HG03460 (cell line): Measurements from ENCODE around the gene CDK5.
"Not testable (repeated sequence)": the region's sequence is repeated elsewhere in the genome, so short reads cannot be mapped to it uniquely, and the experiment has no call there.

Experiments
- ATAC-seq: cut with Tn5 transposase; IDR thresholded peaks from one replicate; pipeline ENCODE4 v1.9.1; 2021; ENCODE audit not compliant: unreplicated experiment

The CDK5 gene

DNA sequence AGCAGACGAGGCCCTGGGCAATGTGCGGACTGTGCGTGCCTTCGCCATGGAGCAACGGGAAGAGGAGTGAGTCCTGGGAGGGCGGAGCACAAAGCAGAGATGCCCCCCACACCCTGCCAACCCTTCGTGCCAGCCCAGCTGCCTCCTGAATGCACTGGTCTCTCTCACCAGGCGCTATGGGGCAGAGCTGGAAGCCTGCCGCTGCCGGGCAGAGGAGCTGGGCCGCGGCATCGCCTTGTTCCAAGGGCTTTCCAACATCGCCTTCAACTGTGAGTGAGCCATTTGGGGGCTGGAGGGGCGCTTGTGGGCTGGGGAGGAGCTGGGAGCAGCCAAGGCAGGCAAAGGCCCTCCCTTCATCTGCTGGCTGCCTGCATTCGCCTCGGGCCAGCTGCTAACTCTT is 21.8 kb downstream of the CDK5 start:
- no peak for ATAC-seq

GRCh38 chr7:151035026-151035717 is 22.5 kb downstream of the CDK5 start:
- ATAC-seq, result no peak

GRCh38 chr7:151034312-151035025 is 23.2 kb downstream of the CDK5 start:
- ATAC-seq, result no peak

DNA sequence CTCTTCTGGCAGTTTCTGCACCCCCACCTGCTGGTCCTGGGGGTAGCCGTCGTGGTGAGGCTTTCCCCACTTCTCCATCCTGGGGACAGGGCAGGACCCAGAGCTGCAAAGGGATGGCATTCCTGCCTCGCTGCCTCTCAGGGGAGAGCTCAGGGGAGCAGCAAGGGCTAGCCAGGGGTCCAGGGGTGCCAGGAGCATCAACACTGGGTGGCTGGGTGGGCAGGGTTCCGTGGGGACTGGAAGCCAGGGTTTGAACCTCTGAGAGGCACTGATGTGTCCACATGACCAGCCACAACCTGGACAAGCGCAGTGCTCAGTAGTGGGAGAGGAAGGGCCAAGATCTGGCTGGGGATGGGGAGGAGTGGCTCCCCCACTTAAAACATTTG is 23.8 kb downstream of the CDK5 start:
- no peak for ATAC-seq

DNA sequence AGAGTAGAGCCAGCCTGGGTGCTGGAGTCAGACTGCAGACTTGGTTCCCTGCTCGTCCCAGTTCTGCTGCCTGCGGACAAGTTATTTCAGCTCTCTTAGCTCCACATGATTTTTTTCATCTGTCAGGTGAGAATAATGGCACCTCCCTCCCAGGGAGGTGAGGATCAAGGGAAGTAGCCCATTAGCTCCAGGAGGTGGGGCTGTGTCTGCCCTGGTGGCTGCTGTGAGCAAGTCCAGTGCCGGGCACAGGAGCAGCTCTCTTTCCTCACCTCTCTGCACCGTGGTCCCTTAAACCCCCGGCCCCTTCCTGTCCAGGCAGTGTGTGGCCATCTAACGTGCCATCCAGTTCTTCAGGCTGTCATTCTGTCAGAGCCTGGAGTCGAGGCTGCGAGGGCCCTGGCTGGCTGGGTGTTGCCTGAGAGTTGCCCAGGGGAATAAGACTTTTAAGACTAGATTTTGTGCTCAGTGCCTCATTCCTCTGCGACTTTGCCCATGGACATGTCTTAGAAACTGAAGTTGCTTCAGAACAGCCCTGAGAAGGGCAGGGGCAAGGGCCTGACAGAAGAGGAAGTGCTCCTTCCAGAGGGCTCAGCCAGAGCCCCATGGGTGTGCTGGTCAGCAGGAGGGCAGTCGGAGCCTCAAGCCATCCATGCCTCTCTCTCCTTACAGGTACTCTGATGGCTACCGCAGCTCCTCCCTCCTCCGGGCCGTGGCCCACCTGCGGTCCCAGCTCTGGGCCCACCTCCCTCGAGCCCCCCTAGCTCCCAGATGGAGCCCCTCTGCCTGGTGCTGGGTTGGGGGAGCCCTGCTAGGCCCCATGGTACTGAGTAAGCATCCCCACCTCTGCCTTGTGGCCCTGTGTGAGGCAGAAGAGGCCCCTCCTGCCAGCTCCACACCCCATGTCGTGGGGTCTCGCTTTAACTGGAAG is 24.5 kb downstream of the CDK5 start:
- no peak for ATAC-seq

DNA sequence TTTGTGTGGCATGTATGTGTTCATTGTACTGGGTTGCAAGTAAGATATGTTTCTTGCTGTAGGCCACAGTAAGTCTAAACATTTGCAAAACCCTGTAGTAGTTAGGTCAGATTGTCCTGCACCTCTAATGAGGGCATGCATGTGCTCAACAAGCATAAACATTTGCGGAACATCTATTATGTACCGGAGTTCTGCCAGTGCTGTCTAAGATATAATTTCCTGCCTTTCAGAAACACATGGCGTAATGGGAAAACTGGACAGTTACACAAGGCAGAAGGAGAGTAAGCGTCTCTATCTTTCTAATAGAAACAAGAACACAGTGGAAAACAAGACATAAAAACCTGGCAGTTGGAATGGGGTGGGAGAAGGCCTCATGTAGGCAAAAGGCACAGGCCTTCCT is 26.7 kb downstream of the CDK5 start:
- ATAC-seq, result no peak

DNA sequence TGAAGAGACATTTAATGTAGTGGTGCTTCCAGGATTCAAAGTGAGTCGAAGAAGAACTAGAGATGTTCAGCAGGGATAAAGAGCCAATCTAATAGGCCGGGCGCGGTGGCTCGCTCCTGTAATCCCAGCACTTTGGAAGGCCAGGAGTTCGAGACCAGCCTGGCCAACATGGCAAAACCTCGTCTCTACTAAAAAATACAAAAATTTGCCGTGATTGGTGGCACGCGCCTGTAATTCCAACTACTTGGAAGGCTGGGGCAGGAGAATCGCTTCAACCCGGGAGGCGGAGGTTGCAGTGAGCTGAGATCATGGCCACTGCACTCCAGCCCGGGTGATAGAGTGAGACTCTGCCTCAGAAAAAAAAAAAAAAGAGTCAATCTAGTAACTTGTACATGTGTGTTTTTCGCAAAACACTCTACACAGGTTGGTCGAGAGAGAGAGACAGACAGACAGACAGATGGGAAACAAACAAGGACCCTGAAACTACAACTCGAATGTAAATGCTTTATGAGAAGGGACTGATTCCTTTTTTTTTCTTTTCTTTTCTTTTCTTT is 28.7 kb downstream of the CDK5 start:
- ATAC-seq, result no peak

DNA sequence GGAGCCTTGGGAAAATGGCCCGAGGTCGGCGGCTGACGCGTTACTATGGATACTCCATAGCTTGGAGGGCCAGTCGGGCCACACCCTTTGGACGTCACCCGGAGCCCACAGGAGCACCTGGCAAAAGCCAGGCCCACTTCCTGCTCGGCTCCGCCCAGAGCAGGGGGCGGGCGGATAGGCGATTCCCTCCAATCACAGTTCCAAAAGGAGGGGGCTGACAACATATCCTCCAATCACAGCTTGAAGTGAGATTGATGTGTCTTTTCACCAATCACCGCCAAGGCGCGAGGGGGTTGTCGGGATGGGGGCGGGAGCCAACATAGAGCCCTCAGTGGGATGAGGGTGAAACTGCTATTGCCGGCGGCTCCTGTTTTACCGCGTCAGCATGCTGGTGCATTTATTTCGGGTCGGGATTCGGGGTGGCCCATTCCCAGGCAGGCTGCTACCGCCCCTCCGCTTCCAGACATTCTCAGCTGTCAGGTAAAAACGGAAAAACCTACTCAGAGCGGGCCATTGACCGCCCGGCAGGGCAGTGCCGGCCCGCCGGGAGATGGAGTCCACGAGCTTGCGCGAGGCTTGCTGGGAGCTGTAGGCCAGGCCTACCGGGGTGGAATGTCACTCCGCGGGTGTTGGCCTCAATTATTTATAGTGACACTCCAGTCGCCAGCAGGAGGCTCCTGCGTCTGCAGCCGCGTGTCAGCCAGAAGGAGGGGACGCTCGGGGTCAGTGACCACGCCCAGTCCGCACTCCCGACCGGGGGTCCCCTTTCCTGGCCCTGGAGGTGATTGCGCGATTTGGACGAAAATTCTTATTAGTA is 29.4 kb downstream of the CDK5 start, which contains the start of gene ABCB8:
ABCB8 (plus strand) TSS at position 320 of the 817 bp plus-strand sequence; CDS start at position 386, 66 bp downstream.
- peak; percentile 97 for ATAC-seq

- peak; percentile 2 for ATAC-seq
Observed at GRCh38 chr7:151027728-151028130, 30.0 kb downstream of the CDK5 start.

GRCh38 chr7:151026771-151027727 is 30.6 kb downstream of the CDK5 start:
- ATAC-seq, result not testable (repeated sequence)

GRCh38 chr7:151025924-151026671 is 31.6 kb downstream of the CDK5 start:
- no peak for ATAC-seq

DNA sequence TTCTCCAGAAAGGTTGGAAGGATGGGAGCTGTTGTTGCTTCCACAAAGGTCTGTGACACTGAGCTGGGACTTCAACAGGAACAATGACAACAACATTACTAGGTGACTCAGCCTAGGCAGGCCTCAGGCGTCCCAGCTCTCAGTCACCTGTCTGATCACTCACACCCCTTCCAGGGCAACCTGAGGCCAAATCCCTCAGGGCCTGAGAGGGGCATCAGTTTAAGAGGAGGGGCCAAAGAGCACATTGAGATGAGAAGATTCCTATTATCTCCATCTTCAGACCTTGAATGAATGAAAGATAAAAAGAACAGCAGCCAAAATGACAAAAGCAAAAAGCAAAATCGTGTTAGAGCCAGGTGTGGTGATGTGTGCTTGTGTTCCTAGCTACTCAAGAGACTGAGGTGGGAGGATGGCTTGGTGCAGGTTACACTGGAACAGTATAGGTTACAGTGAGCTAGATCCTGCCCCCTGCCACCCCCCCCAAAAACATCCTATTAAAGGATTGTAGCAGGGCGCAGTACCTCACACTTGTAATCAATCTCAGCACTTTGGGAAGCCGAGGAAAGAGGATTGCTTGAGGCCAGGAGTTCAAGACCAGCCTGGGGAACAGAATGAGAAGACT is 33.2 kb downstream of the CDK5 start, which contains the start of gene ATG9B:
ATG9B (minus strand) TSS at position 60 of the 622 bp plus-strand sequence. CDS start 71 bp downstream, outside the sequence.
- no peak for ATAC-seq

- no peak for ATAC-seq
Observed at GRCh38 chr7:151023232-151023631, 34.5 kb downstream of the CDK5 start.

DNA sequence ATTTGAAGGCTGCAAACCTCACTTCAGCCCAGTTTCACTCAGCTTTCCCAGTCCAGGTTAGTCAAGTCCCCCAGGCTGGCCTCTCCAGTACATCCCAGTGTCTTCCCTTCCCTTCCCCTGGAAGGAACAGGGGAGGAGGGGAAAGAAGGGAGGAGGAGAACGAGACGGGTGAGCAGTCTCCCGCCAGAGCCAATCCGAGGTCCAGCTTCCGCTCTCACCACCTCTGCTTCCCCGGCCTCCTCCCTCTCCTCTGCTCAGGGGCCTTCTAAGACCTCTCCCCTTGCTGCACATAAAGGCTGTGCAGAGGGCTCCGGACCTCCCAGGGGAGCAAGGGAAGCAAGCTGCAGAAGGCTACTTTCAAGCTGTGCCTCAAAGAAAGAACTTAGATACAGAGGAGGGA is 37.5 kb downstream of the CDK5 start:
- no peak for ATAC-seq

- no peak for ATAC-seq
Observed at GRCh38 chr7:151019130-151019447, 38.6 kb downstream of the CDK5 start.

GRCh38 chr7:151018421-151019129 is 39.1 kb downstream of the CDK5 start:
- no peak for ATAC-seq

DNA sequence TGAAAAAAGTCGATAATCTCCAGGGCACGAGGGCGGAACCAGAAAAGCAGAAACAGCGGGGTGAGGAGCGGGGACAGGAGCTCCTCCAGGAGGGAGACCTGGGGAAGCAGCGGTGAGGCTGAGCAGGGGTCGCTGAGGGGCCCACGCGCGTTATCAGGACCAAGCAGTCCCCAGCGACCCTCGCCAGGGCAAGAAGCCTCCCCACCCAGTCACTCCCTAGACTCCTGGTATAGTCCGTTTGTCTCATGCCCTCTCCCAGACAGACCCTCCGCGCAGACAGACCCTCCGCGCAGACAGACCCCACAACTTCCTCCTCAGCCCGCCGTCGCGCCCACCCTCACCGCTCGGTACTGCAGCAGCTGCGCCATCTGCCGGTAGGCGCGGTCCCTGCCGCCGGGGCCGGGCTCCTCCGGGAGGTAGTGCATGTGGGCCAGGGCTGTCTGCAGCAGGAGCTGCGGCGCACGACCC is 39.7 kb downstream of the CDK5 start:
- peak; percentile 46 for ATAC-seq
